ENCODE results near the gene GTSE1. TPM values are rescaled to one million over a fixed set of nuclear protein-coding genes. Genes with fewer than 3 reads are reported as not detected.

The GTSE1 gene
- total RNA-seq, 1 experiment from 2014 or later: 46.1 TPM

- intact Hi-C loops (cut with micrococcal nuclease): no loop called here
- no peak overlapping the region for H3K4me2 ChIP-seq (ENCODE audit: low read length)
- no TSS peak for BruUV-seq (replicated peaks)
Observed at GRCh38 chr22:46361826-46362202, 65.1 kb downstream of the GTSE1 start.

More at GRCh38 chr22:46361826-46362202, 65.1 kb downstream of the GTSE1 start:
- Histone ChIP-seq H2AFZ (ENCODE audit: low read depth, low read length, poor library complexity, severe bottlenecking) (no peak overlapping the region), H4K20me1 (ENCODE audit: insufficient read depth) (no peaks in the 10 kb centered on the region), H3K9me3 (ENCODE audit: control insufficient read depth in 1 of 2, insufficient read depth in 1 of 2, low read depth in 1 of 2, low read length in 2 of 2) (no peaks in the 10 kb centered on the region), H3K79me2 (ENCODE audit: insufficient read depth, low read length) (no peaks in the 10 kb centered on the region), H3K36me3 (ENCODE audit: control insufficient read depth in 1 of 2, insufficient read depth in 2 of 2, low read length in 2 of 2) (no peaks in the 10 kb centered on the region; a peak in 1 of 4 replicates), H3K4me3 (replicated peaks in 1 of 2; ENCODE audit: low read depth in 1 of 2, low read length in 2 of 2) (no peak overlapping the region), H3K4me1 (ENCODE audit: control insufficient read depth in 1 of 2, insufficient read depth in 2 of 2, low read length in 2 of 2) (no peaks in the 10 kb centered on the region), H3K27me3 (ENCODE audit: insufficient read depth, low read length) (no peaks in the 10 kb centered on the region), H3K27ac (ENCODE audit: low read depth, low read length) (no peak overlapping the region), H3K9ac (ENCODE audit: low read length) (no peak overlapping the region), H3K9me2 (ENCODE audit: insufficient read depth) (no peaks in the 10 kb centered on the region)
- DNase-seq (ENCODE audit: low read depth, low spot score): no peak
- ChIA-PET CTCF (no interaction called here), POLR2A (no interaction called here), RAD21 (ENCODE audit: low non-redundant PET in 1 of 2, low total read pairs in 2 of 2, uncharacterized antibody in 2 of 2, unreplicated experiment in 2 of 2) (no interaction called here)
- ATAC-seq: no peak
- TF ChIP-seq POLR2AphosphoS5 (IDR thresholded peaks at IDR 0.05; ENCODE audit: low read depth, low read length) (no peak), SRF (IDR thresholded peaks at IDR 0.05; ENCODE audit: low read depth) (no peak), JUND (IDR thresholded peaks at IDR 0.05) (no peak), CBX3 (IDR thresholded peaks at IDR 0.05; ENCODE audit: low read depth) (no peak), FOSL1 (IDR thresholded peaks at IDR 0.05; ENCODE audit: low read depth) (no peak), REST (IDR thresholded peaks at IDR 0.05; ENCODE audit: low read depth) (no peak), ELF1 (IDR thresholded peaks at IDR 0.05; ENCODE audit: borderline replicate concordance, low read depth) (no peak), SP1 (IDR thresholded peaks at IDR 0.05; ENCODE audit: low read depth) (no peak), RAD21 (IDR thresholded peaks at IDR 0.05; ENCODE audit: low read depth) (no peak), TCF7L2 (IDR thresholded peaks at IDR 0.05; ENCODE audit: borderline replicate concordance, extremely low read depth, insufficient read depth, insufficient read length) (no peak), CEBPB (IDR thresholded peaks at IDR 0.05; ENCODE audit: low read depth) (no peak), EZH2 (IDR thresholded peaks at IDR 0.05) (no peak), ATF3 (IDR thresholded peaks at IDR 0.05) (no peak), POLR2A (IDR thresholded peaks at IDR 0.05; ENCODE audit: borderline replicate concordance, extremely low read depth, insufficient read depth, insufficient read length) (no peak), SIN3A (IDR thresholded peaks at IDR 0.05; ENCODE audit: low read depth) (no peak), CTCF (IDR thresholded peaks at IDR 0.05 in 2 of 3, conservative IDR thresholded peaks at IDR 0.05 in 1 of 3; ENCODE audit: borderline replicate concordance in 1 of 3, insufficient read depth in 1 of 3, low read depth in 2 of 3, low read length in 2 of 3) (no peak), ZBTB33 (IDR thresholded peaks at IDR 0.05; ENCODE audit: extremely low read depth, insufficient replicate concordance, low read length) (no peak)
